OCI-LY7 (cell line): ENCODE measurements around the gene CAMK4.

ENCODE experiments used
- EZH2phosphoT487 ChIP-seq: fragments of 200-600 bp; sonication (generic); IDR thresholded peaks from 2 replicates; pipeline ENCODE4 v1.6.1; 2018; ENCODE audit warnings: low read depth, borderline replicate concordance, mild to moderate bottlenecking, mixed run types, antibody characterized with exemption, low read length, moderate library complexity, mixed read lengths
- TF ChIP-seq, protein P1 (sequence below): fragments of 200-600 bp; sonication (generic); conservative IDR thresholded peaks from 2 replicates; pipeline ENCODE4 v1.5.1; 2014; ENCODE audit warnings: mild to moderate bottlenecking, antibody characterized with exemption, low read length, moderate library complexity, mixed read lengths

DNA sequence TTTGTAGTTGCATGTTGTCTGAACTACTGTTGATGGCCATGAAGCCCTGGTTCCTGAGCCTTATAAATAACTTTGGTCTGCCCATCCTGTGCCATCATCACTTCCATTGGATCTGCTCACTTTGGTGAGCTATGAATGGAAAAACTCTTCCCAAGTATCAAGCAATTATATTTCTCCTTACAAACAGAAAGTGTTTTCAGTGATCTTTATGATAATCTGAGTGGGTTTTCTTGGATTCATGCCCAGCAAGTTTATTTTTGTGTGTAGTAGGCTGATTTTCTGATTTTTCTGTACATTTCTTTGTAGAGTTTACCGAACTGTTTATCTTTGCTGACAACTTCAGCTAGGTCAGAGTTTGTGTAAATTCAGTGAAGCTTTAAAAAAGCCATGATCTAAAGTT is 31.0 kb downstream of the CAMK4 start:
- TF ChIP-seq, protein P1, sequence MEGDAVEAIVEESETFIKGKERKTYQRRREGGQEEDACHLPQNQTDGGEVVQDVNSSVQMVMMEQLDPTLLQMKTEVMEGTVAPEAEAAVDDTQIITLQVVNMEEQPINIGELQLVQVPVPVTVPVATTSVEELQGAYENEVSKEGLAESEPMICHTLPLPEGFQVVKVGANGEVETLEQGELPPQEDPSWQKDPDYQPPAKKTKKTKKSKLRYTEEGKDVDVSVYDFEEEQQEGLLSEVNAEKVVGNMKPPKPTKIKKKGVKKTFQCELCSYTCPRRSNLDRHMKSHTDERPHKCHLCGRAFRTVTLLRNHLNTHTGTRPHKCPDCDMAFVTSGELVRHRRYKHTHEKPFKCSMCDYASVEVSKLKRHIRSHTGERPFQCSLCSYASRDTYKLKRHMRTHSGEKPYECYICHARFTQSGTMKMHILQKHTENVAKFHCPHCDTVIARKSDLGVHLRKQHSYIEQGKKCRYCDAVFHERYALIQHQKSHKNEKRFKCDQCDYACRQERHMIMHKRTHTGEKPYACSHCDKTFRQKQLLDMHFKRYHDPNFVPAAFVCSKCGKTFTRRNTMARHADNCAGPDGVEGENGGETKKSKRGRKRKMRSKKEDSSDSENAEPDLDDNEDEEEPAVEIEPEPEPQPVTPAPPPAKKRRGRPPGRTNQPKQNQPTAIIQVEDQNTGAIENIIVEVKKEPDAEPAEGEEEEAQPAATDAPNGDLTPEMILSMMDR, result no peak
- TF ChIP-seq EZH2phosphoT487, result no peak
